ENCODE results near the gene BACH2.

BACH2 gene

GRCh38 chr6:89954721-89955148, 341.9 kb downstream of the BACH2 start:
- no peak for DNase-seq

GRCh38 chr6:89952686-89953085, 344.0 kb downstream of the BACH2 start:
- DNase-seq, result no peak

GRCh38 chr6:89952105-89952671, 344.5 kb downstream of the BACH2 start:
- DNase-seq, result no peak

- no peak for DNase-seq
Measured at GRCh38 chr6:89951574-89952104, 345.0 kb downstream of the BACH2 start.

- DNase-seq, result no peak
Measured at GRCh38 chr6:89950879-89951391, 345.7 kb downstream of the BACH2 start.

- no peak for DNase-seq
Measured at GRCh38 chr6:89950446-89950845, 346.2 kb downstream of the BACH2 start.

GRCh38 chr6:89948876-89949275, 347.8 kb downstream of the BACH2 start:
- no peak for DNase-seq

GRCh38 chr6:89944826-89945407, 351.7 kb downstream of the BACH2 start:
- no peak for DNase-seq

- DNase-seq, result no peak
Measured at GRCh38 chr6:89944181-89944755, 352.4 kb downstream of the BACH2 start.

GRCh38 chr6:89942601-89943000, 354.0 kb downstream of the BACH2 start:
- DNase-seq, result no peak

GRCh38 chr6:89941763-89942497, 354.7 kb downstream of the BACH2 start:
- no peak for DNase-seq

GRCh38 chr6:89941031-89941762, 355.4 kb downstream of the BACH2 start:
- no peak for DNase-seq

- peak; percentile 81 for DNase-seq
Measured at GRCh38 chr6:89940225-89941027, 356.2 kb downstream of the BACH2 start.

- DNase-seq, result no peak
Measured at GRCh38 chr6:89939144-89939543, 357.5 kb downstream of the BACH2 start.

GRCh38 chr6:89938014-89938413, 358.6 kb downstream of the BACH2 start:
- no peak for DNase-seq

- no peak for DNase-seq
Measured at GRCh38 chr6:89936177-89936576, 360.5 kb downstream of the BACH2 start.

- no peak for DNase-seq
Measured at GRCh38 chr6:89934685-89935366, 361.8 kb downstream of the BACH2 start.

- DNase-seq, result no peak
Measured at GRCh38 chr6:89932245-89932802, 364.3 kb downstream of the BACH2 start.

- no peak for DNase-seq
Measured at GRCh38 chr6:89930789-89931188, 365.9 kb downstream of the BACH2 start.

GRCh38 chr6:89928604-89929003, 368.0 kb downstream of the BACH2 start:
- DNase-seq, result no peak

Measured in right hindlimb (tissue), 1 donor.